HepG2 (cell line): ENCODE data around the gene NKD1. TPM values are rescaled to one million over a fixed set of nuclear protein-coding genes. Genes with fewer than 3 reads are reported as not detected.

Source experiments
- ARNT ChIP-seq: fragments of 450-650 bp; IDR thresholded peaks from 2 replicates; pipeline ENCODE4 v1.6.1; 2017
- ATF3 ChIP-seq: sonication (generic); formaldehyde crosslinking; IDR thresholded peaks from 2 replicates; pipeline ENCODE4 v1.4.0; 2020; ENCODE audit warnings: missing genetic modification reagents
- CEBPZ ChIP-seq: IDR thresholded peaks from 2 replicates; pipeline ENCODE4 v1.6.1; 2012; ENCODE audit warnings: low read length, improper control_type of control experiment
- ELF4 ChIP-seq: sonication (generic); formaldehyde crosslinking; IDR thresholded peaks from 2 replicates; pipeline ENCODE4 v1.5.0; 2020; ENCODE audit warnings: missing genetic modification reagents, mild to moderate bottlenecking, moderate library complexity, borderline replicate concordance
- GMEB2 ChIP-seq: IDR thresholded peaks from 2 replicates; pipeline ENCODE4 v1.6.1; 2016; ENCODE audit warnings: missing biosample characterization, missing genetic modification reagents, low read depth
- MEIS1 ChIP-seq: sonication (generic); formaldehyde crosslinking; IDR thresholded peaks from 2 replicates; pipeline ENCODE4 v1.9.0; 2021; ENCODE audit warnings: mild to moderate bottlenecking, missing genetic modification reagents, moderate library complexity, borderline replicate concordance
- RELA ChIP-seq: sonication (generic); formaldehyde crosslinking; IDR thresholded peaks from 2 replicates; pipeline ENCODE4 v1.4.0; 2020; ENCODE audit warnings: missing genetic modification reagents
- SRSF4 ChIP-seq: fragments of 200-400 bp; formaldehyde crosslinking; IDR thresholded peaks from one replicate; pipeline ENCODE4 v1.6.1; 2018; ENCODE audit warnings: mild to moderate bottlenecking, low read depth, low read length, moderate library complexity; ENCODE audit not compliant: poor library complexity, severe bottlenecking
- STAT5B ChIP-seq: sonication (generic); formaldehyde crosslinking; IDR thresholded peaks from 2 replicates; pipeline ENCODE4 v1.4.0; 2020; ENCODE audit warnings: missing genetic modification reagents
- ZHX2 ChIP-seq, 2 experiments: sonication (generic) in 1 of 2; formaldehyde crosslinking in 1 of 2; IDR thresholded peaks; 2 replicates each; pipeline versions ENCODE4 v1.6.1 to v1.9.0; 2014 to 2022; ENCODE audit warnings: antibody characterized with exemption in 1 of 2, borderline replicate concordance in 1 of 2, inconsistent platforms in 1 of 2, low read depth in 1 of 2, missing genetic modification reagents in 1 of 2
- ZNF512B ChIP-seq: sonication (generic); formaldehyde crosslinking; IDR thresholded peaks from 2 replicates; pipeline ENCODE4 v1.5.1; 2020; ENCODE audit warnings: missing genetic modification reagents, mild to moderate bottlenecking, borderline replicate concordance
- ZNF740 ChIP-seq: sonication (generic); formaldehyde crosslinking; IDR thresholded peaks from 2 replicates; pipeline ENCODE4 v1.4.0; 2020; ENCODE audit warnings: missing genetic modification reagents
- polyA plus RNA-seq, 8 experiments: library from polyadenylated mRNA; depleted of rRNA in 3 of 8; stranded (reverse) in 7 of 8; unstranded in 1 of 8; fragments of >200 nt; fragmentation: Illumina TruSeq in 4 of 8; extraction: Trizol in 4 of 8; gene quantifications; 2 replicates each; pipeline versions ENCODE4 v1.2.1 to v1.2.3, GENCODE V29; 2011 to 2016; ENCODE audit warnings: low read depth in 4 of 8, missing spikeins in 1 of 8, mixed read lengths in 1 of 8; ENCODE audit not compliant: insufficient read depth in 1 of 8
- total RNA-seq, 5 experiments: library from RNA; depleted of rRNA; stranded (reverse); fragments of >200 nt; fragmentation: Illumina TruSeq; extraction: Trizol; gene quantifications; 2 replicates each; pipeline ENCODE4 v1.2.3, GENCODE V29; 2016; ENCODE audit warnings: low read depth in 1 of 5

NKD1 gene
- total and polyA plus RNA-seq, 2 of the 13 experiments (the other 11 are each of a cell fraction or from before 2014, with no cell fraction given), result 70.4 to 121 TPM

- TF ChIP-seq ELF4 (CRISPR knock-in tag), result no peak
- TF ChIP-seq ATF3 (CRISPR knock-in tag), result no peak
- TF ChIP-seq SRSF4, result no peak
- TF ChIP-seq CEBPZ, result no peak
- TF ChIP-seq GMEB2 (CRISPR knock-in tag), result no peak
- TF ChIP-seq MEIS1 (CRISPR knock-in tag), result 0 out of 2 replicates have a peak, but pooled peaks have one; percentile 3
- no peak for TF ChIP-seq ARNT
- no peak for TF ChIP-seq RELA
- TF ChIP-seq ZNF512B (CRISPR knock-in tag), result no peak
- no peak for TF ChIP-seq ZHX2 (IDR thresholded peaks at IDR 0.05; ENCODE audit: low read depth)
- TF ChIP-seq ZHX2 (CRISPR knock-in tag; IDR thresholded peaks at IDR 0.05; ENCODE audit: borderline replicate concordance), result no peak
- TF ChIP-seq ZNF740 (CRISPR knock-in tag), result no peak
- no peak for TF ChIP-seq STAT5B (CRISPR knock-in tag)
These were observed 839 bp downstream of the NKD1 start (continued) for GRCh38 chr16:50548909-50549560.
